HFFc6 (cell line): ENCODE measurements around the gene KIAA1586. TPM values are rescaled to one million over a fixed set of nuclear protein-coding genes. Genes with fewer than 3 reads are reported as not detected.
"Not testable (repeated sequence)": the region's sequence is repeated elsewhere in the genome, so short reads cannot be mapped to it uniquely, and the experiment has no call there.

ENCODE experiments used
- DNase-seq: peaks from one replicate; pipeline ENCODE4 v3.0.0-alpha.2; 2018
- H3K27ac Mint-ChIP-seq: 2 replicates; pipeline ENCODE4 v1.8.0; 2020; ENCODE audit warnings: mild to moderate bottlenecking, mixed read lengths
- H3K27me3 Mint-ChIP-seq: 2 replicates; pipeline ENCODE4 v1.8.0; 2021; ENCODE audit warnings: mild to moderate bottlenecking, moderate library complexity, mixed read lengths; ENCODE audit not compliant: insufficient read depth
- H3K36me3 Mint-ChIP-seq: 2 replicates; pipeline ENCODE4 v1.8.0; 2021; ENCODE audit warnings: low read depth, mixed read lengths
- H3K4me1 Mint-ChIP-seq: 2 replicates; pipeline ENCODE4 v1.8.0; 2020; ENCODE audit warnings: low read depth, mixed read lengths
- H3K4me3 Mint-ChIP-seq: 2 replicates; pipeline ENCODE4 v1.8.0; 2020; ENCODE audit warnings: mild to moderate bottlenecking, moderate library complexity, mixed read lengths
- H3K9me3 Mint-ChIP-seq: 2 replicates; pipeline ENCODE4 v1.8.0; 2020; ENCODE audit warnings: mild to moderate bottlenecking, mixed read lengths
- CTCF ChIP-seq: fragments of 200-600 bp; sonication (generic); IDR thresholded peaks from 2 replicates; pipeline ENCODE4 v1.5.0; 2021; ENCODE audit warnings: antibody characterized with exemption, mild to moderate bottlenecking
- total RNA-seq, 6 experiments: library from RNA; stranded (reverse); fragmentation: NEBNext Ultra II Directional; extraction: Animal tissue kit (Norgen Biotek cat#: 25700); gene quantifications; 2 replicates in 1 of 6; 3 replicates in 5 of 6; pipeline ENCODE4 v1.2.3, GENCODE V29; 2021

The KIAA1586 gene
- total RNA-seq, 6 experiments from 2014 or later, result 14.1 to 18.6 (median 16.4) TPM

GRCh38 chr6:57029213-57029612 is 17.3 kb upstream of the KIAA1586 start:
- Mint-ChIP-seq H3K27ac (no peak overlapping the region), H3K9me3 (peaks cover 8% of the 10 kb centered on the region), H3K27me3 (no peaks in the 10 kb centered on the region; the same call in 1 of the 2 replicates), H3K4me3 (no peak overlapping the region), H3K4me1 (no peaks in the 10 kb centered on the region), H3K36me3 (peaks cover 17% of the 10 kb centered on the region)
- DNase-seq, result no peak
- TF ChIP-seq CTCF, result no peak

- H3K27ac Mint-ChIP-seq, result no peak overlapping the region
- H3K4me3 Mint-ChIP-seq, result no peak overlapping the region
- DNase-seq, result no peak
- no peak for TF ChIP-seq CTCF
- H3K4me1 Mint-ChIP-seq, result no peaks in the 10 kb centered on the region
- H3K9me3 Mint-ChIP-seq, result no peaks in the 10 kb centered on the region
- peaks cover 2% of the 10 kb centered on the region; the same call in 1 of the 2 replicates for H3K27me3 Mint-ChIP-seq
- H3K36me3 Mint-ChIP-seq, result no peaks in the 10 kb centered on the region
Measured at GRCh38 chr6:57033228-57033627, 13.3 kb upstream of the KIAA1586 start.

- no peak for DNase-seq
- Mint-ChIP-seq H3K27ac (no peak overlapping the region), H3K4me3 (no peak overlapping the region), H3K9me3 (no peaks in the 10 kb centered on the region), H3K36me3 (no peaks in the 10 kb centered on the region), H3K27me3 (peaks cover 4% of the 10 kb centered on the region), H3K4me1 (no peaks in the 10 kb centered on the region)
- TF ChIP-seq CTCF, result no peak
Measured at GRCh38 chr6:57035549-57035948, 10.9 kb upstream of the KIAA1586 start.

- Mint-ChIP-seq H3K27ac (no peak overlapping the region), H3K4me3 (no peak overlapping the region), H3K9me3 (no peaks in the 10 kb centered on the region), H3K36me3 (no peaks in the 10 kb centered on the region; the same call in 1 of the 2 replicates), H3K27me3 (peaks cover 13% of the 10 kb centered on the region), H3K4me1 (no peaks in the 10 kb centered on the region)
- TF ChIP-seq CTCF, result no peak
- DNase-seq, result no peak
Measured at GRCh38 chr6:57038906-57039305, 7.6 kb upstream of the KIAA1586 start.

GRCh38 chr6:57040011-57040410 is 6.5 kb upstream of the KIAA1586 start:
- no peaks in the 10 kb centered on the region; the same call in 1 of the 2 replicates for H3K36me3 Mint-ChIP-seq
- TF ChIP-seq CTCF, result no peak
- H3K27ac Mint-ChIP-seq, result no peak overlapping the region
- no peak overlapping the region for H3K4me3 Mint-ChIP-seq
- no peaks in the 10 kb centered on the region for H3K4me1 Mint-ChIP-seq
- H3K27me3 Mint-ChIP-seq, result peaks cover 17% of the 10 kb centered on the region
- H3K9me3 Mint-ChIP-seq, result no peaks in the 10 kb centered on the region
- DNase-seq, result no peak

GRCh38 chr6:57044061-57044460 is 2.4 kb upstream of the KIAA1586 start:
- not testable (repeated sequence) for H3K27ac Mint-ChIP-seq, H3K9me3 Mint-ChIP-seq, DNase-seq, H3K4me3 Mint-ChIP-seq
- H3K27me3 Mint-ChIP-seq, result peaks cover 20% of the 10 kb centered on the region
- H3K4me1 Mint-ChIP-seq, result peaks cover 23% of the 10 kb centered on the region
- H3K36me3 Mint-ChIP-seq, result peaks cover 13% of the 10 kb centered on the region
